Hepatic stellate cell (primary cell): ENCODE measurements around the gene CREB3L1.

ENCODE experiments used
- DNase-seq: peaks from one replicate; pipeline ENCODE4 v3.0.0; 2011; ENCODE audit warnings: low spot score

CREB3L1 gene, protein sequence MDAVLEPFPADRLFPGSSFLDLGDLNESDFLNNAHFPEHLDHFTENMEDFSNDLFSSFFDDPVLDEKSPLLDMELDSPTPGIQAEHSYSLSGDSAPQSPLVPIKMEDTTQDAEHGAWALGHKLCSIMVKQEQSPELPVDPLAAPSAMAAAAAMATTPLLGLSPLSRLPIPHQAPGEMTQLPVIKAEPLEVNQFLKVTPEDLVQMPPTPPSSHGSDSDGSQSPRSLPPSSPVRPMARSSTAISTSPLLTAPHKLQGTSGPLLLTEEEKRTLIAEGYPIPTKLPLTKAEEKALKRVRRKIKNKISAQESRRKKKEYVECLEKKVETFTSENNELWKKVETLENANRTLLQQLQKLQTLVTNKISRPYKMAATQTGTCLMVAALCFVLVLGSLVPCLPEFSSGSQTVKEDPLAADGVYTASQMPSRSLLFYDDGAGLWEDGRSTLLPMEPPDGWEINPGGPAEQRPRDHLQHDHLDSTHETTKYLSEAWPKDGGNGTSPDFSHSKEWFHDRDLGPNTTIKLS

DNA sequence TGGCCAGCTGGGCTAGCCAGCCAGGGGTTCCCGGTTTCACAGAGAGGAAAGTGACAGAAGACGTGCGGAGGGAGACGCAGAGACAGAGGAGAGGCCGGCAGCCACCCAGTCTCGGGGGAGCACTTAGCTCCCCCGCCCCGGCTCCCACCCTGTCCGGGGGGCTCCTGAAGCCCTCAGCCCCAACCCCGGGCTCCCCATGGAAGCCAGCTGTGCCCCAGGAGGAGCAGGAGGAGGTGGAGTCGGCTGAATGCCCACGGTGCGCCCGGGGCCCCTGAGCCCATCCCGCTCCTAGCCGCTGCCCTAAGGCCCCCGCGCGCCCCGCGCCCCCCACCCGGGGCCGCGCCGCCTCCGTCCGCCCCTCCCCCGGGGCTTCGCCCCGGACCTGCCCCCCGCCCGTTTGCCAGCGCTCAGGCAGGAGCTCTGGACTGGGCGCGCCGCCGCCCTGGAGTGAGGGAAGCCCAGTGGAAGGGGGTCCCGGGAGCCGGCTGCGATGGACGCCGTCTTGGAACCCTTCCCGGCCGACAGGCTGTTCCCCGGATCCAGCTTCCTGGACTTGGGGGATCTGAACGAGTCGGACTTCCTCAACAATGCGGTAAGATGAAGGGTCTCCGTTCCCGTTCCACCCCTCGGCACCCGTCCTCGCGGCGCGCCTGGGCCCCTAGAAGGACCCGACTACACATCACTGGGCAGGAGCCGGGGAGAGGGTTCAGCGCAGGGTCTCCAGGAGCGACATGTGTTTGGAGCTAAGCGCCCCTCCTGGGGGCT lies at the start of gene CREB3L1:
Gene CREB3L1, plus strand, starts transcription at position 41 of the 765 bp plus-strand sequence. Its CDS starts 450 bp downstream, at position 491.
- DNase-seq: peak; percentile 84

DNA sequence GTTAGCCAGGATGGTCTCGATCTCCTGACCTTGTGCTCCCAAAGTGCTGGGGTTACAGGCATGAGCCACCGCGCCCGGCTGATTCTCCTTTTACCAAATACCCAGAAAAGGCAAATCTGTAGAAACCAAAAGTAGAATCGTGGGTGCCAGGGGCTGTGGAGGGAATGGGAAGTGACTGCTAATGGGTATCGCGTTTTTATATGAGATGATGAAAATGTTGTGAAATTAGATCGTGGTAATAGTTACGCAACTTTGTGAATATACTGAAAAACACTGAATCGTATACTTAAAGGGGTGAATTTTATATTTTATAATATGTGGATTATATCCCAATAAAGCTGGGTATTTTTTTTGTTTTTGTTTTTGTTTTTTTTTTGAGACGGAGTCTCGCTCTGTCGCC lies 48.2 kb upstream of the CREB3L1 start:
- no peak for DNase-seq

DNA sequence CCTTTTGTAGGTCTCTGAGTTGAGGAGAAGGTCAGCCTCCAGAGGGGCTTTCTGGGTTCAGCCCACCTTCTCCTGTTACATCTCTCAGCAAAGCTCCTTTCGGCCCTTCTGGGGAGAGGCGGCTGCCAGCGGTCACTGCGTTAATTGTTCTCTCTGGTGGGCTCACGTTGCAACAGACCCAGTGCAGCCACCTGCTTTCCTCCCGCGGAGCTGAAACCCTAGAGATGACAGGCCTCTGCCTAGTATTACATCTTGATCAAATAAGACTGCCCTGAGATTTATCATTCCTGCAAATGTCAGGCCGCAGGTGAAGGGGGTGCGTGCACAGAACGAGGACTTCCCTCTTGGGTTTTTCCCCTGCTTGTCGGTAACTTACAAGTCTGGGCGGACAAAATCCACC lies 43.2 kb upstream of the CREB3L1 start:
- DNase-seq: no peak

DNA sequence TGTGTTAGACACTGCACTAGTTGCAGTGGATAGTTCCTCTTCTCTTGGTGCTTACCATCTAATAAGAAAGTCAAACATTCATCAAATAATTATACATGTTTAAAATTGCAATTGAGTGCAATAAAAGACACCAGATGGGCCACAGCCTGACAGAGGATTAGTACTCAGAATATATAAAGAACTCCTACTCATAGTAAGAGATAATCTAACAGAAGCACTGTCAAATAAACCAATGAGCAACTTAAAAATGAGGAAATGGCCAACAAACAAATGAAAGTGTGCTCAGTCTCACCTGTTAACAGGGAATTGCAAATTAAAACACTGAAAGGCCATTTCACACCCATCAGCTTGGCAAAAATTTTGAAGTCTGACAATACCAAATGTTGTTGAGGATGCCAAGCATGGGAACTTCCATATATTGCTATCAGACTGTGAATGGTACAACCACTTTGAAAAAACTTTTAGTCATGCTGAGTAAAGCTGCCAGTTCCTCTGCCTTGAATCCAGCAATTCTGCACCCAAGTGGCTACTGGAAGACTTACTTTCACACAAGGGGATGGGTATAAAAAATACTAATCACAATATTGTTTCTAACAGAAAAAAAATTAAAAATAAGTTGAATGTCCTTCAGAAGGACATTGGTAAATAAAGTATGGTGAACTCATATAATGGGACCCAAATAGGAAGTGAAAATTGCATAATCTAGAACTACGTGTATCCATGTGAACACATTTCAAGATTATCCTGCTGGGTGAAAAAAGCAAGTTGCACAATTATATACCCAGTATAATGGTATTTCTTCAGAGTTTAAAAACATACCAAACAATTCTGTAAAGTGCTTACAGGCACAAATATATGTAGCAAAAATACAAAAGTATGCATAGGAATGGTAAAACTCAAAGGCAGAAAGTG lies 41.4 kb upstream of the CREB3L1 start:
- no peak for DNase-seq

DNA sequence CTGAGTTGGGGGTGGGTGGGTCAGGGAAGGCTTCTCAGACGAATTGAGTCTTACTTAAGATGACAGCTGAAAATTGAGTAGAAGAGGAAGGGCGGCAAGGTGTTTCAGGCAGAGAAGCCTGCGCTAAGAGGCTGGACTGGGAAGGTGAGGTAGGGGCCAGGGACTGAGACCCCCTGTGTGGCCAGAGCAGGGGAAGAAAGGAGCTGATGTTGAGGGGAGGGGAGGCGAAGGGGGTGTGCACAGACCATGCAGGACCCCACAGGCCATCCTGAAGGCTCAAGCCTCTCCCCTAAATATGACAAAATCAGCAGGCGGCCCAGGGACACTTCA lies 40.6 kb upstream of the CREB3L1 start:
- no peak for DNase-seq

DNA sequence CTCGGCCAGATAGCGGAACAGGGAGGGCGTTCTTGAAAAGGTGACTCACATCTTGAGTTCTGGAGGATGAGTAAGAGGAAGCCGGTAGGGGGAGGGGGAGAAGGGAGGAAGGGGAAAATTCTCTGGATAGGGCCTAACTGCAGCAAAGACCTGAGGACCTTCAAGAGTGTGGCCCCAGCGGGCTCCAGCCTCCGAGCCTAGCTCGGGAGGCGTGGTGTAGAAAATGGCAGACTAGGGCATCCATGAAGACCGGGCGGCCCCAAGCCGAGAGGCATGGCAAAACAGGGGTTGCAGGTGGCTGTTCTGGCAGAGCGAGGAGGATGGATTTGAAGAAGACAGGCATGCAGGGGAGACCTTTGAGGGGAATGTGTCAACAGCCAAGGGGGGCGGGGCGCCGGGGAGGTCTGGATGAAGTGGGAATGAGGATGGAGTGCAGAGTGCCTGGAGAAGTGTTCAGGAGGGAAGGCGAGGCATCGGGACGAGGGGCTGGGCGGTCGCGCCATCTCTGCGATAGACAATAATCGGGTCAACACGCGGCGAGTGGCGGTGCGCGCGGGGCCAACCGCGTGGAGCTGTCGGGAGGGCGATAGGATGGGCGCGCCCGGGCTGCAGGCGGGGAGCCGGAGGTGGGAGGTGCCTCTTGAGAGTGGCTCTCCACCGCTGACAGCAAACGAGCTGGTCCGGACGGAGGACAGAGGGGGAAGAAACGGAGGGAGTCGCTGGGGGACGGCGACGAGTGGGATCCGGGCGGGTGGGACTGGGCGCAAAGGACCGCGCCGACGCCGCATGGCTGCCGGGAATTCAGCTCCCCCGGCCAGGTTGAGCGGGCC lies 40.0 kb upstream of the CREB3L1 start:
- DNase-seq: peak; percentile 93

DNA sequence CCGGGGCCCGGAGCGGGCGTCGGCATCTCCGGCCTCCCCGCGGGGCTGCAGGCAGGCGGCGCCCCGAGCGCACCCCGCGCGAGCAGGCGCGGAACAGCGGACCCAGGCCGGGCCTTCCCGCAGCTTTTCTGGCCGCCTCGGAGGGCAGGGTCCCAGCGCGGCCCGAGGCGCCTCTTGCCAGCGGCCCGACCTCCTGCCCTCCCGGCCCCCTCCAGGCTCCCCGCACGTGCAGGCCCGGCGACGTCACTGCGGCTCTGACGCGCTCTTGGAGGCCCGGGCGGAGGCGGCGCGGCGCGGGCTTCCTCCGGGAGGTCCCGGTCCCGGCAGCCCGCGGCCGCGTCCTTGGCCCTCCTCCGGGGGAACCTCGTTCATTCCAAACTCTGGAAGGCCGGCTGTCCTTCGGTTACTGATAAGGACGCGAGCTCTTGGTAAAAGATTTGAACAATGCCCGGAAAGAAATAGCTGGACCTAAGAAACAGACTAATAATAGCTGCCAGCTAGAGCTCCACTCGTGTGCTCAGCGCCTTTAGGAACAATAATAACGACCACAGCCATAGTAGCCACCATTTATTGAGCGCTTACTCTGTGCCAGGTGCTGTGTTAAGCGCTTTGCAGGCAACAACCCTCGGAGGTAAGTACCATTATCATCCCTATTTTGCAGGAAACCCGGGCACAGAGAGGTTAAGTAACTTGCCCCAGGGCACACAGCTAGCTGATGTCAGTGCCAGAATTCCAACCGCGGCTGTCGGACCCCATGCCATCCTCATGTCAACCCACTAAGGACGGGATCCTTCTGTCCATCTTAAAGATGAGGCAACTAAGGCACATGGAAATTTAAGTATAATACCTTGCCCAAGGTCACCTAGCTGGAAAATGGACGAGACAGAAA lies 39.1 kb upstream of the CREB3L1 start:
- DNase-seq: peak; percentile 67

DNA sequence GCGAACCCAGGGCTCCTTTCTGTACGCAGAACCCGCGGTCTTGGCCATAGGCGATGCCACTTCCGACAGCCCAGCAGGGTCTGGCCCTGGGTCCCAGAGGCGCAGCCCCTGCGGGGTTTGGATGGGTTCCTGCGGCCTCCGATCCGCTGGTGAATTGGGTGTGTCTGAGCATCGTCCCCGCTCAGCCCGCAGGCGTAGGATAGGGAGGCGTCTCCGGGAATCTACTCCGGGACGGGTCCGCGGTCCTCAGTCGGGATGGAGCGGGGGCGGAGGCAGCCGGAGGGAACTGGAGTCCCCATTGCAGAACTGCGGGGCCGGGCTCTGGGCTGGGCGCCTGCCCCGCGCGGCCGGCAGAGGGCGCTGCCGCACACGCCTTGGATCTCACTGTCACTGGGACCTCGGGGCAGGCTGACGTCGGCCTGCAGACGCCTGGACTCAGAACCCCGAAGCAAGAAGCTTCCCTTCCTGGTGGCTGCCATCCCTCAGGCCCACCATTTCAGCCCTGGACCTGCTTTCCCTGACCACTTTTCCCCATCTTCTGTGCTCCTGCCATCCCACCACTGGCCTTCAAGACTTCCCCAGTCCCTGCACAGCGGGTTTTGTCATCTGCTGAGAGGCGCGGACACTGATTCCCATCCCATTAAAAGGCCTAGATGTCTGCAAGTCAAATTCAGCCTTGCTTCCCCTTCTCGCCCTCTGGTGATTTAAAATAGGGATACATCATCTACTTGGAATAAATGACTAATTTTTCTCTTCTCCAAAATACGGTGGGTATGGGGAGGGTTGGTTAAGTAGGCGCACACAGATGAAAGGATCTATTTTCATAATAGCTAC lies 38.3 kb upstream of the CREB3L1 start:
- peak; percentile 91 for DNase-seq

DNA sequence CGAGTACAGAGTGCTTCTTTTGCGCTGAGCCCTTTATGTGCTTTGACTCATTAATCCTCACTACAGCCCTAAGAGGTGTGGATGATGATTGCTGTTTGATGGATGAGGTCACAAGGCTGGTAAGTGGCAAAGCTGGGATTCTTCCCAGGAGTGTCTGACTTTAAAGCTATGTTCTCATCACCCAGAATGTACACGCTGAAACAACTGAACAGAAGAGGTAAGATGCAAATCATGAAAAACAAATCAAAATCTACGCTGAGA lies 37.7 kb upstream of the CREB3L1 start:
- no peak for DNase-seq

DNA sequence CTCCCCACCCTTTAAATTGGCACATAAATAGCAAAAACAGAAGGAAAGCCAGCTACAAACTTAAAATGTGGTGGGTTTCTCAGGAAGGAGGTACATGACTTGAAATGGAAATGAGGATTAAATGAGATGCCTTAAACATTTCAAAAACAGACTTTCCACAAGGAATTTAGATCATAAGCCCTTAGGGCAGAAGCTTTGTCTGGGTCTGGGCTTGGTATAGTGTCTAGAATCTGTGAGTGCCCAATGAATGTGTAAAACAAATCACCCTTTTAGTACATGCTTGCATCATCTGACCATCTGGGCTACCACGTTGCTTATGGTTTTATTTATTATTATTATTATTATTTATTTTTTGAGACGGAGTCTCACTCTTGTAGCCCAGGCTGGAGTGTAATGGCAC lies 37.1 kb upstream of the CREB3L1 start:
- no peak for DNase-seq

DNA sequence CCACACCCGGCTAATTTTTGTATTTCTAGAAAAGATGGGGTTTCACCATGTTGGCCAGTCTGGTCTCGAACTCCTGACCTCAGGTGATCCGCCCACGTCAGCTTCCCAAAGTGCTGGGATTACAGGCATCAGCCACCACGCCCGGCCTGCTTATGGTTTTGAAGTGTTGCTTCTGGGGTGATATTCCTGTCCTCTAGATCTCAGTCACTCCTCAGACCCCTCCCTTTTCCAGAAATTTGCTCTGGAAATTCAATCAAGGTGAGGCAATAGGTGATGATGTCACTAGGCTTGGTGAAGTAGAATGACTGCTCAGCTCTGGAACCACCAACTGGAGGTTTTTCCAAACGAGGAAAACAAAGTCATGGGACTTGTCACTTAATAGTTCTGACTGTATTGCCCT lies 36.6 kb upstream of the CREB3L1 start:
- DNase-seq: no peak

DNA sequence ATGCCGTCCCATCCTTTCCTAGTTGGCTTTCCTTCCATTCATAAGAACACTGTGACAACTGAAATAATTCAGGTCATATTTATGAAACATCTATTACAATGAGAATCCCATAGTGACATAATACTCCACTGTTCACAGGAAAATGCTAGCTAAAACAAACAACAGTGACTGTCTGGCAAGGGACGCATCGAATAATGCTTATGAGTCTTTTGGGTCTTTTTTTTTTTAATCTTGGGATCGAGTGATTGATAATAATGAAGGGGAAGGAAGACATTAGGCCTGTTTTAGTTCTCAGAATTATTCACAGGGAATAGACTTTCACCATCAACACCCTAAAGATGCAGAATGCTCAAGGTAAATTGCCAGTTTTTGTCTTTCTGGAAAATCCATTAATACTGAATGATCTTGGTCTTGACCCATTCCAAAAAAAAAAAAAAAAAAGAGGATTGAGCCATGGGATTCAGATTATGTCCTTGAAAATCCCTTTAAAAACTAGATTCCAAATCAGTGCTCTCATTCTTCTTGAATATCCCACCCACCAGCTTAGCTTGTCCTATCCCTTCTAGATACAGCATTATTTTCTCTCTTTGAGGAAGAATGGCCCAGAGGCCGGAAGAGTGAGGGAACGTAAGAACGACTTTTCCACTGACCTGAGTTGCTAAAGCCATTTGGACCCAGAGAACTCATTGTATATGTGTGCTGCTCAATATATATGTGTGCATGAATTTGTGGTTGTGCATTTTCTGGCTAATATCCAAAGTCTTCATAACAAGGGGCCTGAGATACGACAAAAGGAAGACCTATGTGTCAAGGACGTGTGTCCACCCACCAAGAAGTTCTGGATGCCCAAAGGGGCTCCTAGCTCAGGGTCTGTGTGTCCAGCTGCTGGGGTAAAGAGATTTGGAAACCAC lies 35.2 kb upstream of the CREB3L1 start:
- no peak for DNase-seq

DNA sequence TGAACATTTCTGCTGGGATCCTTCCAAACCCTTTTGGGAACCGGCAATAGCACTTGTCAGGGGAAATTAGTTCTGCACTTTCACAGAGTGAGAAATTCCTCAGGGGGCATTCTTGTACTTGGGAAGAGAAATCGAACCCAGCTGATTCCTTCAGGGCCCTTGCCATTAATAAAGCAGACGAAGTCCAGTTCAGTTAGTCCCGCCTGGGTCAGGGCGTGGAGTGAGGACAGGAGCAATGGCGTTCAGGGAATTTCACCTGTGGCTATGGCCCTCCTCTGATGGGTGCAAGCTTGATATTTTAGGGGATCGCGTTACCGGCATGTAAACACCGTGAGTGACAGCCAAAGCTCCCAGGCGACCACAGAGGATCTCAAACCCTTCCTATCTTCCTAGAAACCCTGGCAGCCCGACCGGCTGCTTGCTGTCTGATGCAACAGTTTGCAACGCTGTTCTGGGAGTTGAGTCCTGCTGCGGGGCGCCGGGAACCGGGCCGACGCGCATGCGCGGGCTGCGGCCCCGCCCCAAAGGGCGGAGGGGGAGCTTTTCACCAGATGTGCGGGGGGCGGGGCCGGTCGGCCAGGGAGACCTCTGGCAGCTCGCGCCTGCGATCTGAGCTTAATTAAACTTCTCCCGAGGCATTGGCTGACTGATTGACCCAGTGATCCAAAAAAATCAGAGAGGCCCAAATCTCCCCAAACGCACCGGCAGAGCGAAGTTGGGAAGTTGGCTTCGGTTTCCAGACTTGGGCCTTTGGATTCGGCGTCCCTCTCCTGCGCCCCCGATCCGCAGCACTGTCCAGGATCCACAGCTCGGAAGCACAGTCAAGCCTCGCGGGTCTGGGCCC lies 34.3 kb upstream of the CREB3L1 start:
- peak; percentile 98 for DNase-seq

DNA sequence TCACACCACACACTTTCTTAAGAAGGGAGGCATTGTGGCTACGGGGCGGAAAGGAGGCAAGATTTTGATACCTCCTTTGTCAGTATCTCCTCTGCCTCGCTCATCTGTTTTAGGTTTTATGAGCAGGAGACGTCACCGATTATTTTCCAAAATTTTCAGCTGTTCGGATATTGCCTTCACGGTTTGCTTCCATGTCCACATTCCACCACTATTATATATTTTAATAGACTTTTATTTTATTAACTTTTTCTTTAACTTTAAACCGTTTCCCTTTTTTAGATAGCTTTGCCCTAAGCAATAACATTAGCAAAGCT lies 33.7 kb upstream of the CREB3L1 start:
- DNase-seq: no peak

DNA sequence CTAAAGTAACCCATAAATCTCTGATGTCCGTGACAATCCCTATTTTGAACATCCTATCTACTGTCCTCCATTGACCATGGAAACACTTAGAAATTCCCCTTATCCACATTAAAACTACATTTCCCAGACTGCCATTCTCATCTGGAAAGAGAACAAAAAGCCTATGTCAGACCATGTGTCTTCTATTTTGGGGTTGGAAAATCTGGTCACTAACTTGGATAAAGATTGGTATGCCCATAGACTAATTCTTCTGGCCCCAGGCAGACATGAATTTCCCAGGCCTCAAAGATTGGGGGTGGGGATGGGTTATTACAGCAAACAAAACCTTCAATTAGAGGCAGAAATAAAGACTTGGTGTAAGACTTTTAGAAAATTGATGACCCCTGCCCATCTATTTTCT lies 30.9 kb upstream of the CREB3L1 start:
- DNase-seq: peak; percentile 35

DNA sequence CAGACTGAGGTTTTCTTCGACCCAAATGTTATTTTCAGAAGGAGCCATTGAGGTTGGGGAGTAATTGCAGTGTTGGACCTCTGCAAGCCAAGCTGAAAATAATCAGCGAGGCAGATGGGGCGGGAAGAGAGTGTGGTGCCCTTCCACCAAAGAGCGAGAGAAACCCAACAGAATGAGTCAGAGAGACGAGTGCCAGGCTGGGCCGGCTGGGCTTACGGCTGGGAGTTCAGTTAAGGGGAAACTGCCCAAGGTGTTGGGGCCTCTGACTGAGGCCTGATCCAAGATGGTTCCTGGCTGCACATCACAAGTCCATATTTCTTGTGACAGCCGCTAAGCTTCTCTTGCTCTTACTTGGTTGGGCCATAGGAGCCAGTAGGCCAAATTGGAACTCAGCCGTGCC lies 30.4 kb upstream of the CREB3L1 start:
- DNase-seq: no peak

DNA sequence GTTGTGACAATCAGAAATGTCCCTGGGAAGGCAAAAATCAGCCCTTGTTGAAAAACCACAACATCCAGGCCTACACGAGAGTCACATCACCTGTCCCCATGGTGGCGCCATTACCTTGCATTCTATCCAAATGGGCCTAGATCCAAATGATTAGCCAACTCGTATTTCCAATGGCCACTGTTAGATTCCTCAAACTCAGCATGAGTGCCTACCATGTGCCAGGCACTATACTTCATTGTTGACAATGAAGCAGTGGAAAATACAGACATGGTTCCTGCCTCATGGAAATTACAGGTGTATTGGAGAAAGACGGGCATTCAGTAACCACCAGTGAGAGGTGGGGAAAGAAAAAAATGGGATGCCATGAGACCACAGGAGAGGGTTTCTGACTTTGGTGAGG lies 29.8 kb upstream of the CREB3L1 start:
- no peak for DNase-seq
